ENCODE results near the gene CCND2. TPM values are rescaled to one million over a fixed set of nuclear protein-coding genes. Genes with fewer than 3 reads are reported as not detected.

CCND2 gene
- total RNA-seq, 1 donor from 2014 or later: 57.7 TPM

- no peak overlapping the region for H3K4me3 ChIP-seq
- no peak for TF ChIP-seq CTCF (IDR thresholded peaks at IDR 0.05)
- no peak overlapping the region for H3K27ac ChIP-seq
- no peaks in the 10 kb centered on the region for H3K9me3 ChIP-seq
- no peak for ATAC-seq
- no peaks in the 10 kb centered on the region for H3K36me3 ChIP-seq
- no peaks in the 10 kb centered on the region for H3K4me1 ChIP-seq
- H3K27me3 ChIP-seq (ENCODE audit: low read depth): peaks cover 6% of the 10 kb centered on the region
- intact Hi-C loops (cut with DNase I): no loop called here
- no peak for DNase-seq
Measured at GRCh38 chr12:4246116-4246515, 27.4 kb upstream of the CCND2 start.

GRCh38 chr12:4250691-4251090 is 22.9 kb upstream of the CCND2 start:
- ATAC-seq (no peak), DNase-seq (no peak)
- no peak overlapping the region for H3K4me3 ChIP-seq
- no peaks in the 10 kb centered on the region for H3K27me3 ChIP-seq (ENCODE audit: low read depth)
- no peaks in the 10 kb centered on the region for H3K4me1 ChIP-seq
- intact Hi-C loops (cut with DNase I): no loop called here
- H3K27ac ChIP-seq: no peak overlapping the region
- TF ChIP-seq CTCF (IDR thresholded peaks at IDR 0.05): no peak
- no peaks in the 10 kb centered on the region for H3K9me3 ChIP-seq
- no peaks in the 10 kb centered on the region for H3K36me3 ChIP-seq

GRCh38 chr12:4251216-4251891 is 22.2 kb upstream of the CCND2 start:
- H3K27ac ChIP-seq: no peak overlapping the region
- H3K4me3 ChIP-seq: no peak overlapping the region
- DNase-seq: no peak
- intact Hi-C loops (cut with DNase I): no loop called here
- H3K36me3 ChIP-seq: no peaks in the 10 kb centered on the region
- no peak for ATAC-seq
- H3K4me1 ChIP-seq: no peaks in the 10 kb centered on the region
- TF ChIP-seq CTCF (IDR thresholded peaks at IDR 0.05): no peak
- H3K9me3 ChIP-seq: no peaks in the 10 kb centered on the region
- no peaks in the 10 kb centered on the region for H3K27me3 ChIP-seq (ENCODE audit: low read depth)

- H3K9me3 ChIP-seq: no peaks in the 10 kb centered on the region
- H3K36me3 ChIP-seq: no peaks in the 10 kb centered on the region
- H3K4me3 ChIP-seq: no peak overlapping the region
- no peak overlapping the region for H3K27ac ChIP-seq
- intact Hi-C loops (cut with DNase I): no loop called here
- ATAC-seq (no peak), DNase-seq (no peak)
- H3K4me1 ChIP-seq: no peaks in the 10 kb centered on the region
- TF ChIP-seq CTCF (IDR thresholded peaks at IDR 0.05): no peak
- H3K27me3 ChIP-seq (ENCODE audit: low read depth): no peaks in the 10 kb centered on the region
Measured at GRCh38 chr12:4251967-4252366, 21.6 kb upstream of the CCND2 start.

- intact Hi-C loops (cut with DNase I): no loop called here
- no peaks in the 10 kb centered on the region for H3K9me3 ChIP-seq
- no peak overlapping the region for H3K27ac ChIP-seq
- no peak overlapping the region for H3K4me3 ChIP-seq
- H3K27me3 ChIP-seq (ENCODE audit: low read depth): no peaks in the 10 kb centered on the region
- H3K36me3 ChIP-seq: no peaks in the 10 kb centered on the region
- ATAC-seq (no peak), DNase-seq (no peak)
- H3K4me1 ChIP-seq: no peaks in the 10 kb centered on the region
- no peak for TF ChIP-seq CTCF (IDR thresholded peaks at IDR 0.05)
Measured at GRCh38 chr12:4252601-4253000, 21.0 kb upstream of the CCND2 start.

Data from lower lobe of right lung (tissue), 2 donors.